Measurements from ENCODE around the gene ASB10. TPM values are rescaled to one million over a fixed set of nuclear protein-coding genes. Genes with fewer than 3 reads are reported as not detected.

ASB10 gene
- total RNA-seq, 1 donor from 2014 or later: not detected

DNA sequence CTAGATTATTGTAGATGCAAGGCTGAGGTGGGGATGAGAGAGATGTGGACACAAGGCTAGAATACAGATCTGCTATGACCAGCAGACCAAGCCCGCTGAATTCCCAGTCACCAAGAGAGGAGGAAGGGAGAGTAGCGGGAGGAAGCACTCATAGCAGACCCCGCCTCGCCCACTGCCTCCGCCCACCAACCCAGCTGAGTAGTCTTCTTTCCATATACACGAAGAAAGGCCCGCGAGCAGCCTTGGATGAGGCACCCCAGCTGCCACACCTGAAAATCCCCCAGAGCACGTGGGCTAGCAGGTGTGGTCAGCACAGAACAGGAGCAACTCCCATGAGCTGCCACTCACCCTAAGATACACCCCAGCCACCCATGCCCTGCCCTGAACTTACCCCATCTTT lies 31.1 kb upstream of the ASB10 start:
- Mint-ChIP-seq H3K9me3 (ENCODE audit: low read depth) (no peaks in the 10 kb centered on the region), H3K27ac (no peak overlapping the region), H3K4me3 (ENCODE audit: low read depth) (no peak overlapping the region), H3K36me3 (ENCODE audit: insufficient read depth) (peaks cover 29% of the 10 kb centered on the region), H3K27me3 (no peaks in the 10 kb centered on the region), H3K4me1 (ENCODE audit: low read depth) (no peaks in the 10 kb centered on the region)
- TF ChIP-seq, protein P1, sequence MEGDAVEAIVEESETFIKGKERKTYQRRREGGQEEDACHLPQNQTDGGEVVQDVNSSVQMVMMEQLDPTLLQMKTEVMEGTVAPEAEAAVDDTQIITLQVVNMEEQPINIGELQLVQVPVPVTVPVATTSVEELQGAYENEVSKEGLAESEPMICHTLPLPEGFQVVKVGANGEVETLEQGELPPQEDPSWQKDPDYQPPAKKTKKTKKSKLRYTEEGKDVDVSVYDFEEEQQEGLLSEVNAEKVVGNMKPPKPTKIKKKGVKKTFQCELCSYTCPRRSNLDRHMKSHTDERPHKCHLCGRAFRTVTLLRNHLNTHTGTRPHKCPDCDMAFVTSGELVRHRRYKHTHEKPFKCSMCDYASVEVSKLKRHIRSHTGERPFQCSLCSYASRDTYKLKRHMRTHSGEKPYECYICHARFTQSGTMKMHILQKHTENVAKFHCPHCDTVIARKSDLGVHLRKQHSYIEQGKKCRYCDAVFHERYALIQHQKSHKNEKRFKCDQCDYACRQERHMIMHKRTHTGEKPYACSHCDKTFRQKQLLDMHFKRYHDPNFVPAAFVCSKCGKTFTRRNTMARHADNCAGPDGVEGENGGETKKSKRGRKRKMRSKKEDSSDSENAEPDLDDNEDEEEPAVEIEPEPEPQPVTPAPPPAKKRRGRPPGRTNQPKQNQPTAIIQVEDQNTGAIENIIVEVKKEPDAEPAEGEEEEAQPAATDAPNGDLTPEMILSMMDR (IDR thresholded peaks at IDR 0.05; ENCODE audit: unreplicated experiment): no peak
- DNase-seq (ENCODE audit: low spot score, unreplicated experiment): no peak

DNA sequence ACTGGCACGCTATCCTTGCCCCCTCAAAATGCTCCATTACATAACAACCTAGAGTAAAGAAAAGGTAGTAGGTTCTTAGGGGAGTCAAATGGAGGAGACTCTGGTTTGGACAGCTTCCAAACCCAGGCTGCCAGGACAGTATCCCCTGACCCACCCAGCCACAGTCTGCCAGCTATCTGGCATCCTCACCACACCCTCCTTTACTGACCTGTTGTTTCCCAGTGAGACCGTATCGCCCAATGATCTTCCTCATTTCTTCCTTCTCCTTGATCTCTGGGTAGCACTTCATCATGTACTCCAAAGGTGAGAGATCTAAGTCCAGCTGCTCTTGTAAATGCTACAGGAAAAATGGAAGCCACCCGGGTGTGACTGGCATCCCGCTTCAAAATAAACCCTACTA lies 28.3 kb upstream of the ASB10 start:
- Mint-ChIP-seq H3K27me3 (no peaks in the 10 kb centered on the region), H3K4me1 (ENCODE audit: low read depth) (peaks cover 1% of the 10 kb centered on the region), H3K4me3 (ENCODE audit: low read depth) (no peak overlapping the region), H3K27ac (no peak overlapping the region), H3K36me3 (ENCODE audit: insufficient read depth) (peaks cover 26% of the 10 kb centered on the region), H3K9me3 (ENCODE audit: low read depth) (no peaks in the 10 kb centered on the region)
- TF ChIP-seq, protein P1 (IDR thresholded peaks at IDR 0.05; ENCODE audit: unreplicated experiment): no peak
- DNase-seq (ENCODE audit: low spot score, unreplicated experiment): no peak

DNA sequence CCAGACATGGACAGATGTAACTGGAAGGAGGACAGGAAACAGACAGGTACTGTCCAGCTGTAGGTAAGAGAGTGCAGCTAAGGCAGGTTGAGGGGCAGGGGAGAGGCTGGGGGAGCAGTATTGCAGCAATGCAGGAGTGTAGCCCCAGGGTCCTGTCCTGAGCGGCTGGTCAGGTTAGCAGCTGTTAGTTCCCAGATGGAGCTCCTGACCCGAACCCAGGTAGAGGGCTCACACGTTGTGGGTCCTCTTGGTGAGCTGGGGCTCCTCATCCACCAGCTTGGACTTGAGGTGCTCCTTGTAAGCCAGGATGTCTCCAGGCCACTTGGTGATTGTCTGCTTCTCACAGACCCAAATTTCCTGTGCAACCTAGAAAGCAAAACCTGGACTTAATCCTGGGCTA lies 26.8 kb upstream of the ASB10 start:
- TF ChIP-seq, protein P1 (IDR thresholded peaks at IDR 0.05; ENCODE audit: unreplicated experiment): no peak
- Mint-ChIP-seq H3K27ac (no peak overlapping the region), H3K36me3 (ENCODE audit: insufficient read depth) (peaks cover 23% of the 10 kb centered on the region)

DNA sequence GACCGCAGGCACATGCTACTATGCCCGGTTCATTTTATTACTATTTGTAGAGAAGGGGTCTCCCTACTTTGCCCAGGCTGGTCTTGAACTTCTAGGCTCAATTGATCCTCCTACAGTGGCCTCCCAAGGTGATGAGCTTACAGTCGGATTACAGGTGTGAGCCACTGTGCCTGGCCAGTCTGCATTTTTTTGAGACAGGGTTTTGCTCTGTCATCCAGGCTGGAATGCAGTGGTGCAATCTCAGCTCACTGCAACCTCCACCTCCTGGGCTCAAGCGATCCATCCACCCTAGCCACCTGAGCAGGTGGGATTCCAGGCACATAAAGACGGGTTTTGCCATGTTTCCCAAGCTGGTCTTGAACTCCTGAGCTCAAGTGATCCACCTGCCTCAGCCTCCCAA lies 25.6 kb upstream of the ASB10 start:
- no peak overlapping the region for H3K4me3 Mint-ChIP-seq (ENCODE audit: low read depth)
- peaks cover 12% of the 10 kb centered on the region for H3K27me3 Mint-ChIP-seq
- TF ChIP-seq, protein P1 (IDR thresholded peaks at IDR 0.05; ENCODE audit: unreplicated experiment): no peak
- no peaks in the 10 kb centered on the region for H3K9me3 Mint-ChIP-seq (ENCODE audit: low read depth)
- H3K36me3 Mint-ChIP-seq (ENCODE audit: insufficient read depth): peaks cover 13% of the 10 kb centered on the region
- H3K4me1 Mint-ChIP-seq (ENCODE audit: low read depth): peaks cover 2% of the 10 kb centered on the region
- H3K27ac Mint-ChIP-seq: no peak overlapping the region
- no peak for DNase-seq (ENCODE audit: low spot score, unreplicated experiment)

More for the DNA sequence above, 26.8 kb upstream of the ASB10 start:
- Mint-ChIP-seq H3K9me3 (ENCODE audit: low read depth) (no peaks in the 10 kb centered on the region), H3K4me1 (ENCODE audit: low read depth) (peaks cover 2% of the 10 kb centered on the region), H3K4me3 (ENCODE audit: low read depth) (no peak overlapping the region), H3K27me3 (peaks cover 4% of the 10 kb centered on the region)
- no peak for DNase-seq (ENCODE audit: low spot score, unreplicated experiment)

DNA sequence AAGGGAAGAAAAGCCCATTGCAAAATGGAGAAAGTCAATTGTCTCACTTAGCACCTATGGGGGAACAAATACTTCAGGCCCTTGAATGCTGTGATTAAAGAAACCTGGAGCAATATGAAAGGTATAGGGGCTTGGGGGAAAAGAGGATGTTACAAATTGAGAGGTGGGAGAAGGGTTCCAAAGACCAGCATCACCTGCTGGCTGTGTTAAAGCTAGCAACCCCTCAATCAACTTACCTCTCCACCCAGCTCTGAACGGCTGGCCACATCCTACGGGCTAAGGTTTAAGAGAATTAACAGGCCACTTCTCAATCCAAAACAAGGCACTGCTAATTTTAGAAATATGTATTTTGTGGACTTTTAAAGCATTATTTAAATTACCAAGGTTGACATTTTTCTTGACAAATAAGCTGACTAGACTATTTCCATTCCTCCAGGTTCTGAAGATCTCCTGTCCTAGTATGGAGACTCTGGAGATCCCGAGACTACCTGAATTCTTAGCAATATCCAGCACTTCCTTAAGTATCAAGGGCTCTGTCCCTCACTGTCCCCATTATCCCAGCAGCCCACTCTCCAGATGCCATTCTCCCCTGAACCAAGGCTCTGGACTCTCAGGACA lies 24.2 kb upstream of the ASB10 start:
- Mint-ChIP-seq H3K4me1 (ENCODE audit: low read depth) (peaks cover 2% of the 10 kb centered on the region), H3K27me3 (peaks cover 23% of the 10 kb centered on the region), H3K4me3 (ENCODE audit: low read depth) (no peak overlapping the region), H3K36me3 (ENCODE audit: insufficient read depth) (peaks cover 11% of the 10 kb centered on the region), H3K27ac (no peak overlapping the region), H3K9me3 (ENCODE audit: low read depth) (no peaks in the 10 kb centered on the region)
- TF ChIP-seq, protein P1 (IDR thresholded peaks at IDR 0.05; ENCODE audit: unreplicated experiment): no peak
- DNase-seq (ENCODE audit: low spot score, unreplicated experiment): no peak

All from progenitor cell of endocrine pancreas (in vitro differentiated cells).